HG03457 (cell line): ENCODE measurements around the gene TRAF1.

Source experiments
- ATAC-seq: cut with Tn5 transposase; IDR thresholded peaks from one replicate; pipeline ENCODE4 v1.9.1; 2021; ENCODE audit warnings: moderate number of reproducible peaks; ENCODE audit not compliant: unreplicated experiment

Gene TRAF1

DNA sequence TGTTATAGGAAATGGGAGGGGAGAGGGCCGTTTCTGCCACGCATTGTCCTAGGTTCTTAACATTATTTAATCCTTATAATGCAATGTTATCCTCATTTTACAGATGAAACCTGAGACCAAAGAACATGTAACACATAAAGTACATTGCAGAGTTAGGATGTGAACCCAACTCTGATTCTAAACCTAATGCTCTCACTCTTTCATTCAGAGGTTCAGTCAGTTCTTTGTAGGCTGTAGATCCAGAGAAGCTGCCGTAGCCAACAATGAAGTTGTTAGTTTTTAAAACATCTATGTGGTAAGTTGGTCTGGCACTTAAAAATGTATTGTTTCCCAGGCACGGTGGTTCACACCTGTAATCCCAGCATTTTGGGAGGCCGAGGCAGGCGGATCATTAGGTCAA is 73.4 kb downstream of the TRAF1 start:
- ATAC-seq, result no peak
